H1 (cell line): Measurements from ENCODE around the gene CACNA2D3. TPM values are rescaled to one million over a fixed set of nuclear protein-coding genes. Genes with fewer than 3 reads are reported as not detected.

Experiments used
- CTCF ChIA-PET: fragments of 300-600 bp; sonication (Branson Sonifier 250); formaldehyde crosslinking; loops from one replicate; lab custom pipeline; 2021; ENCODE audit not compliant: partially characterized antibody; lab: Charles Lee
- POLR2A ChIA-PET: fragments of 300-600 bp; sonication (Branson Sonifier 250); formaldehyde crosslinking; loops from one replicate; lab custom pipeline; 2021; ENCODE audit warnings: inconsistent platforms; ENCODE audit not compliant: partially characterized antibody; lab: Charles Lee
- DNase-seq, 2 experiments: peaks; one replicate each; pipeline versions ENCODE4 v3.0.0 to v3.0.0-alpha.2; 2010 to 2022; ENCODE audit warnings: low spot score in 2 of 2, low read depth in 1 of 2, mixed read lengths in 1 of 2
- FAIRE-seq: peaks from 2 replicates; lab custom pipeline; 2011; peaks lifted over from hg19 to GRCh38; lab: Jason Lieb, UNC
- H2AFZ ChIP-seq: 2 replicates; pipeline ENCODE4 v1.8.1; 2012; ENCODE audit warnings: low read length, inconsistent platforms
- H2AK5ac ChIP-seq: 2 replicates; pipeline ENCODE4 v1.6.1; 2013; ENCODE audit warnings: low read depth, low read length
- H2BK120ac ChIP-seq: replicated peaks from 2 replicates; pipeline ENCODE3; 2013; ENCODE audit warnings: low read depth, low read length, inconsistent platforms
- H2BK12ac ChIP-seq: 2 replicates; pipeline ENCODE4 v1.6.1; 2013; ENCODE audit warnings: low read depth, low read length
- H2BK15ac ChIP-seq: 2 replicates; pipeline ENCODE4 v1.6.1; 2013; ENCODE audit warnings: low read length
- H2BK20ac ChIP-seq: 2 replicates; pipeline ENCODE4 v1.6.1; 2013; ENCODE audit warnings: low read length
- H2BK5ac ChIP-seq: 2 replicates; pipeline ENCODE4 v1.6.1; 2013; ENCODE audit warnings: low read depth, low read length
- H3K14ac ChIP-seq: 2 replicates; pipeline ENCODE4 v1.6.1; 2013; ENCODE audit warnings: inconsistent platforms; ENCODE audit not compliant: insufficient read length
- H3K18ac ChIP-seq: 2 replicates; pipeline ENCODE4 v1.6.1; 2013; ENCODE audit warnings: low read length; ENCODE audit errors: extremely low read depth
- H3K23ac ChIP-seq: 2 replicates; pipeline ENCODE4 v1.6.1; 2013; ENCODE audit warnings: inconsistent platforms; ENCODE audit not compliant: insufficient read length
- H3K23me2 ChIP-seq: 2 replicates; pipeline ENCODE4 v1.6.1; 2013; ENCODE audit warnings: low read depth, low read length
- H3K27ac ChIP-seq: 2 replicates; pipeline ENCODE4 v1.6.1; 2011; ENCODE audit warnings: low read depth, low read length, inconsistent platforms
- H3K27me3 ChIP-seq, 4 experiments: replicated peaks in 1 of 4; 1 replicate in 1 of 4; 2 replicates in 3 of 4; pipeline versions ENCODE4 v1.6.1 to v1.8.1; 2011 to 2013; ENCODE audit warnings: low read length in 3 of 4, mild to moderate bottlenecking in 3 of 4, inconsistent platforms in 2 of 4, mixed read lengths in 2 of 4, moderate library complexity in 1 of 4; ENCODE audit not compliant: control insufficient read depth in 3 of 4, insufficient read depth in 3 of 4; ENCODE audit errors: extremely low read depth in 1 of 4
- H3K36me3 ChIP-seq, 4 experiments: 2 replicates each; pipeline versions ENCODE4 v1.6.1 to v1.8.1; 2011 to 2013; ENCODE audit warnings: mild to moderate bottlenecking in 4 of 4, low read length in 3 of 4, moderate library complexity in 2 of 4, control low read depth in 1 of 4, inconsistent platforms in 1 of 4; ENCODE audit not compliant: insufficient read depth in 4 of 4, control insufficient read depth in 2 of 4
- H3K4ac ChIP-seq: replicated peaks from 2 replicates; pipeline ENCODE3; 2013; ENCODE audit warnings: low read length, low read depth, mixed read lengths, inconsistent platforms; ENCODE audit not compliant: insufficient read length
- H3K4me1 ChIP-seq, 4 experiments: replicated peaks in 1 of 4; 1 replicate in 1 of 4; 2 replicates in 3 of 4; pipeline versions ENCODE4 v1.6.1 to v1.8.1; 2011 to 2013; ENCODE audit warnings: low read length in 3 of 4, inconsistent platforms in 2 of 4, mixed read lengths in 1 of 4; ENCODE audit not compliant: insufficient read depth in 4 of 4, control insufficient read depth in 3 of 4
- H3K4me2 ChIP-seq, 2 experiments: 2 replicates each; pipeline versions ENCODE4 v1.6.1 to v1.8.1; 2011 to 2013; ENCODE audit warnings: low read depth in 2 of 2, low read length in 2 of 2, control low read depth in 1 of 2, inconsistent platforms in 1 of 2, mild to moderate bottlenecking in 1 of 2; ENCODE audit not compliant: insufficient read depth in 1 of 2
- H3K4me3 ChIP-seq, 4 experiments: fragments of 200-600, 300-600 bp in 1 of 4; sonication (generic), shearing (Covaris generic), sonication (Bioruptor Twin) in 1 of 4; 2 replicates each; pipeline versions ENCODE4 v1.5.1 to v1.8.1; 2011 to 2016; ENCODE audit warnings: low read length in 4 of 4, low read depth in 3 of 4, control low read depth in 2 of 4, inconsistent platforms in 2 of 4, mild to moderate bottlenecking in 2 of 4, mixed read lengths in 1 of 4, moderate library complexity in 1 of 4; ENCODE audit not compliant: insufficient read depth in 2 of 4; ENCODE audit errors: extremely low read depth in 1 of 4
- H3K56ac ChIP-seq: replicated peaks from 2 replicates; pipeline ENCODE3; 2013; ENCODE audit warnings: low read depth, mild to moderate bottlenecking, mixed read lengths, low read length, inconsistent platforms; ENCODE audit not compliant: insufficient read length
- H3K79me1 ChIP-seq: 2 replicates; pipeline ENCODE4 v1.6.1; 2013; ENCODE audit warnings: low read depth, low read length, control low read depth
- H3K79me2 ChIP-seq, 2 experiments: 2 replicates each; pipeline versions ENCODE4 v1.6.1 to v1.8.1; 2012 to 2013; ENCODE audit warnings: low read length in 2 of 2, mild to moderate bottlenecking in 2 of 2, inconsistent platforms in 1 of 2; ENCODE audit not compliant: insufficient read depth in 2 of 2, control insufficient read depth in 1 of 2
- H3K9ac ChIP-seq, 4 experiments: replicated peaks in 1 of 4; 1 replicate in 1 of 4; 2 replicates in 3 of 4; pipeline versions ENCODE4 v1.6.1 to v1.8.1; 2011 to 2013; ENCODE audit warnings: low read depth in 3 of 4, low read length in 3 of 4, control low read depth in 2 of 4, mild to moderate bottlenecking in 2 of 4, moderate library complexity in 2 of 4, inconsistent platforms in 1 of 4; ENCODE audit errors: extremely low read depth in 1 of 4
- H3K9me3 ChIP-seq, 2 experiments: 2 replicates each; pipeline versions ENCODE4 v1.6.1 to v1.8.1; 2012 to 2013; ENCODE audit warnings: mild to moderate bottlenecking in 2 of 2, moderate library complexity in 2 of 2, control low read depth in 1 of 2, inconsistent platforms in 1 of 2, low read depth in 1 of 2, low read length in 1 of 2, mixed read lengths in 1 of 2; ENCODE audit not compliant: insufficient read depth in 2 of 2
- H4K20me1 ChIP-seq, 2 experiments: replicated peaks in 1 of 2; 2 replicates each; pipeline versions ENCODE3 to v1.8.1; 2011 to 2013; ENCODE audit warnings: inconsistent platforms in 2 of 2, low read length in 2 of 2, mild to moderate bottlenecking in 1 of 2; ENCODE audit not compliant: insufficient read depth in 2 of 2, control insufficient read depth in 1 of 2
- H4K5ac ChIP-seq: 2 replicates; pipeline ENCODE4 v1.6.1; 2013; ENCODE audit warnings: low read length, low read depth, mixed read lengths, inconsistent platforms; ENCODE audit not compliant: insufficient read length
- H4K8ac ChIP-seq: 2 replicates; pipeline ENCODE4 v1.8.0; 2013; ENCODE audit warnings: mild to moderate bottlenecking, moderate library complexity, low read length, inconsistent platforms; ENCODE audit not compliant: insufficient read depth; ENCODE audit errors: extremely low read depth
- H4K91ac ChIP-seq: replicated peaks from 2 replicates; pipeline ENCODE3; 2013; ENCODE audit warnings: low read length, mixed read lengths, inconsistent platforms; ENCODE audit not compliant: insufficient read length
- CBX8 ChIP-seq: fragments of 300-800, 300-1000 bp; sonication (generic); IDR thresholded peaks from 2 replicates; pipeline ENCODE4 v1.7.1; 2016; ENCODE audit warnings: low read depth, low read length, borderline replicate concordance
- HDAC2 ChIP-seq, 2 experiments: fragments of 300-600 bp in 1 of 2; sonication (generic) in 1 of 2; IDR thresholded peaks; 2 replicates each; pipeline ENCODE4 v1.6.1; 2011 to 2012; ENCODE audit warnings: low read depth in 2 of 2, low read length in 2 of 2, mild to moderate bottlenecking in 2 of 2, moderate library complexity in 2 of 2, borderline replicate concordance in 1 of 2, inconsistent platforms in 1 of 2
- TAF1 ChIP-seq: IDR thresholded peaks from 2 replicates; pipeline ENCODE4 v1.6.1; 2011; ENCODE audit warnings: mild to moderate bottlenecking, low read depth, low read length
- TAF7 ChIP-seq: optimal IDR thresholded peaks from 2 replicates; pipeline ENCODE3; 2011; ENCODE audit warnings: low read depth, mild to moderate bottlenecking, inconsistent platforms, low read length, moderate library complexity, borderline replicate concordance
- WGBS, 2 experiments: shearing (Covaris generic) in 1 of 2; methylation state at CpG; one replicate each; pipeline versions ENCODE4 v1.1.6 to v1.1.7; 2013 to 2015; ENCODE audit warnings: low lambda C conversion rate in 2 of 2, mixed read lengths in 2 of 2, inconsistent platforms in 1 of 2, low coverage in 1 of 2, missing lambda C conversion rate in 1 of 2; ENCODE audit not compliant: insufficient replicate concordance in 2 of 2, insufficient coverage in 1 of 2, insufficient read length in 1 of 2; ENCODE audit errors: extremely low coverage in 1 of 2, missing lambda C conversion rate in 1 of 2; 5-methylcytosine and 5-hydroxymethylcytosine counted together
- polyA plus RNA-seq, 7 experiments: library from polyadenylated mRNA; depleted of rRNA in 3 of 7; stranded (reverse) in 5 of 7; unstranded in 2 of 7; fragments of >200 nt in 5 of 7; fragments of 200-250 nt in 2 of 7; gene quantifications; 1 replicate in 5 of 7; 2 replicates in 1 of 7; 4 replicates in 1 of 7; pipeline versions ENCODE4 v1.2.1 to v1.2.3, GENCODE V29; 2011 to 2013; ENCODE audit warnings: missing spikeins in 2 of 7, mixed read lengths in 2 of 7
- total RNA-seq: library from RNA; stranded (reverse); fragmentation: NEBNext Ultra II Directional; extraction: Animal tissue kit (Norgen Biotek cat#: 25700); gene quantifications from 2 replicates; pipeline ENCODE4 v1.2.1, GENCODE V29; 2021

The CACNA2D3 gene
- total and polyA plus RNA-seq, 2 of the 8 experiments (the other 6 are each of a cell fraction or from before 2014, with no cell fraction given), result 1.5 to 1.8 TPM

- POLR2A ChIA-PET, result no interaction called here
- CTCF ChIA-PET, result no interaction called here
- Histone ChIP-seq H2BK15ac (no peak overlapping the region), H2BK20ac (no peak overlapping the region), H2BK5ac (no peak overlapping the region), H3K9ac (no peak overlapping the region), H3K23me2 (no peaks in the 10 kb centered on the region), H3K4me2 (no peak overlapping the region), H3K36me3 (no peaks in the 10 kb centered on the region), H4K91ac (no peak overlapping the region), H4K20me1 (peaks cover 0 to 2% of the 10 kb centered on the region in 2 experiments), H3K56ac (no peak overlapping the region), H3K27ac (no peak overlapping the region), H3K4me1 (no peaks in the 10 kb centered on the region), H3K14ac (no peak overlapping the region), H3K79me2 (no peaks in the 10 kb centered on the region), H3K4me3 (no peak overlapping the region), H2BK12ac (no peak overlapping the region), H2AFZ (no peak overlapping the region), H3K79me1 (no peaks in the 10 kb centered on the region), H3K23ac (no peak overlapping the region), H3K27me3 (no peaks in the 10 kb centered on the region), H4K8ac (no peak overlapping the region), H3K18ac (no peak overlapping the region), H2BK120ac (no peak overlapping the region), H2AK5ac (no peak overlapping the region), H4K5ac (no peak overlapping the region), H3K4ac (no peak overlapping the region), H3K9me3 (no peaks in the 10 kb centered on the region)
- 78% methylated on average over 8 of the region's 8 CpGs; no CpG with 5 or more reads in 1 of the 2 experiments for WGBS, 2 experiments
- no peak for DNase-seq
- no peak for FAIRE-seq
- no peak for TF ChIP-seq CBX8
- TF ChIP-seq HDAC2 (IDR thresholded peaks at IDR 0.05; ENCODE audit: borderline replicate concordance in 1 of 2, low read depth in 2 of 2, low read length in 2 of 2), result no peak
- no peak for TF ChIP-seq TAF1
- no peak for TF ChIP-seq TAF7
Measured at GRCh38 chr3:54481606-54482365, 359.4 kb downstream of the CACNA2D3 start.
